HG03039 (cell line): ENCODE data around the gene SYS1.
A peak's percentile ranks its signal among the peaks of the same experiment; 100 is the strongest.

Experiments used
- ATAC-seq: cut with Tn5 transposase; IDR thresholded peaks from one replicate; pipeline ENCODE4 v1.9.1; 2021; ENCODE audit warnings: mild to moderate bottlenecking, moderate library complexity; ENCODE audit not compliant: unreplicated experiment

The SYS1 gene

GRCh38 chr20:45409521-45410272 lies 46.7 kb downstream of the SYS1 start:
- ATAC-seq: no peak

DNA sequence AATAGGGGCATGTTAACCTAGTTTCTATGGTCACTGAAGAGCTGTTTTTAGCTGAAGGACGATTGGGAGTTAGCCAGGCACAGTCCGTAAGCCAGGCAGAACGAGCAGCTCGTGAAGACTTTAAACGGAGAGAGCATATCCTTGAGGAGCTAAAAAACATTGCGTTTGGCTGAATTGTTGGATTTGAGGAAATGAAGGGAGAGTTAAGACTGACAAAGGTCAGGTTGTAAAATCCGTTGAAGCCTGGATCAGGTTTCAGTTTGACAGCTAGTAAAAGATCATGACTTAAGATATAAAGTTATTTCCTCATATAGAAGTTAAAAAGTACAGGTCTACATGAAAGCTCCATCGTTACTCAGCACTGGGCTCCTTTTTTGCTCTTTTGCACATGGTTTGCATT lies 47.9 kb downstream of the SYS1 start:
- no peak for ATAC-seq

- ATAC-seq: no peak
These were observed 49.7 kb downstream of the SYS1 start for GRCh38 chr20:45412653-45413052.

DNA sequence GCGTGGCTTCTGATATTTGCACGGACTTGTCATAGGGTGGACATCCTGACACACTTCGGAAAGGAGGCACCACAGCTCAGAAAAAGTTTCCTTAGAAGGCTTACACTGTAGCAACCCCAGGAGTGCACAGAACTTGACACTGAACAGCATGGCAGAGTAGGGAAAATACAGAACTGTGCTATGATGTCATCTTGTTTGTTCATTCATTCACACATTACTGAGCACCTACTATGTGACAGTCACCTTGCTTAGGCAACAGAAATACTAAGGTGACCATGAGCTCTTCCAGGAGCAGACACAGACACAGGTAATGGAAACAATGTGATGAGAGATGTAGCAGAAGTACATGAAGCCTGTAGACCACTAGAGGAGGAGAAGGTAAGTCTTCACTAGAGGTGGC lies 50.5 kb downstream of the SYS1 start:
- ATAC-seq: no peak

- ATAC-seq: peak; percentile 70
These were observed 53.1 kb downstream of the SYS1 start, which contains the start of gene PIGT for GRCh38 chr20:45415822-45416637. TSS of gene PIGT (plus strand) at chr20:45416141. CDS start at chr20:45416157, 16 bp downstream.

GRCh38 chr20:45416917-45417316 lies 54.0 kb downstream of the SYS1 start:
- no peak for ATAC-seq
